ENCODE measurements around the gene NDUFA3. TPM values are rescaled to one million over a fixed set of nuclear protein-coding genes. Genes with fewer than 3 reads are reported as not detected.

Gene NDUFA3
- total and polyA plus RNA-seq, 2 of the 13 experiments (the other 11 are each of a cell fraction or from before 2014, with no cell fraction given) = 31.6 to 75.4 TPM

DNA sequence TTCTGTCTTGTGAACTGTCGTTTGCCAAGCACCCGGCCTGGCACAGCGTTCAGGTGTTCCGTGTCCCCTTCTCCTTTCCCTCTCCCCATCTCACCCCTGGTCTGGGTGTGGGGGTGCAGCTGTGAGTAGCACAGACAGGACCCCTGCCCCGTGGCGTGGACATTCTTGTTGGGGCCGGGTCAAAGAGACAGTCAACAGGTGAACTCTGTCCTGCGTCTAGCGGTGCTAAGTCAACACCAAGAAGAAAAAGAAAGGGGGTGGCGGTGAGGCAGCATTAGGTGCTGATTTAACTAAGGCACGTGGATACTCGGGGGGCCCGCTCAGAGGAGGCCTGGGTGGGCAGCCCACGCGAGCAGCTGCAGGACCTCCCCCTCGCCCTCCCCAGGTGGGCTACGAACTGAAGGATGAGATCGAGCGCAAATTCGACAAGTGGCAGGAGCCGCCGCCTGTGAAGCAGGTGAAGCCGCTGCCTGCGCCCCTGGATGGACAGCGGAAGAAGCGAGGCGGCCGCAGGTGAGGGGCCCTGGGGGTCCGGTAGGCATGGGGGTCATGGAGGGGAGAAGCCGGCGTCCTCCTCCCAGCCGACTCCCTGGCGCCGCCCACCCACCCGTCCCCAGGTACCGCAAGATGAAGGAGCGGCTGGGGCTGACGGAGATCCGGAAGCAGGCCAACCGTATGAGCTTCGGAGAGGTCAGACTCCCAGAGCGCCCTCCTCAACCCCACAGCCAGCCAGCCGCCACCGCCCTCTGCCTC, 25.2 kb downstream of the NDUFA3 start:
- Histone ChIP-seq H3K9me3 (ENCODE audit: low read length) (no peaks in the 10 kb centered on the region), H4K20me1 (ENCODE audit: insufficient read depth, low read length) (no peaks in the 10 kb centered on the region), H3K27ac (ENCODE audit: extremely low read length, insufficient read depth, low read length) (no peak overlapping the region), H2AFZ (ENCODE audit: low read length) (no peak overlapping the region), H3K4me3 (replicated peaks in 1 of 3; ENCODE audit: insufficient read depth in 1 of 3, low read depth in 2 of 3, low read length in 3 of 3) (no peak overlapping the region), H3K36me3 (replicated peaks in 1 of 2; ENCODE audit: control insufficient read depth in 1 of 2, insufficient read depth in 2 of 2, low read length in 2 of 2) (peaks cover 15 to 56% of the 10 kb centered on the region in 2 experiments; a peak in 4 of 5 replicates), H3K4me2 (ENCODE audit: low read depth, low read length) (no peak overlapping the region), H3K27me3 (ENCODE audit: control insufficient read depth in 1 of 2, insufficient read depth in 2 of 2, low read length in 2 of 2) (no peaks in the 10 kb centered on the region), H3K4me1 (ENCODE audit: insufficient read depth, low read length) (no peaks in the 10 kb centered on the region), H3K79me2 (ENCODE audit: insufficient read depth, low read length) (no peaks in the 10 kb centered on the region), H3K9ac (ENCODE audit: insufficient read depth, low read depth, low read length) (no peak overlapping the region)
- ChIA-PET CTCF (ENCODE audit: low intra/inter-chr PET ratio, low total read pairs) (no interaction called here), POLR2A (no interaction called here)
- DNase-seq (ENCODE audit: low spot score) (no peak), ATAC-seq (no peak), FAIRE-seq (no peak)
- WGBS (ENCODE audit: low lambda C conversion rate) = 94% methylated on average over 37 of the region's 44 CpGs
- BruUV-seq (replicated peaks) = no TSS peak
- intact Hi-C loops (cut with micrococcal nuclease; ENCODE audit: unreplicated experiment) (no loop called here), in situ Hi-C loops (cut with HindIII; ENCODE audit: extremely low pct_ligation_motif_present, low pct_unique_long_range_greater_than_20kb) (no loop called here)
- TF ChIP-seq ZNF274 (CRISPR knock-in tag; IDR thresholded peaks at IDR 0.05) = no peak
- TF ChIP-seq ZNF891 (CRISPR knock-in tag; IDR thresholded peaks at IDR 0.05) = no peak
- TF ChIP-seq ZNF558 (CRISPR knock-in tag; IDR thresholded peaks at IDR 0.05; ENCODE audit: borderline replicate concordance) = no peak
- TF ChIP-seq, protein P1, sequence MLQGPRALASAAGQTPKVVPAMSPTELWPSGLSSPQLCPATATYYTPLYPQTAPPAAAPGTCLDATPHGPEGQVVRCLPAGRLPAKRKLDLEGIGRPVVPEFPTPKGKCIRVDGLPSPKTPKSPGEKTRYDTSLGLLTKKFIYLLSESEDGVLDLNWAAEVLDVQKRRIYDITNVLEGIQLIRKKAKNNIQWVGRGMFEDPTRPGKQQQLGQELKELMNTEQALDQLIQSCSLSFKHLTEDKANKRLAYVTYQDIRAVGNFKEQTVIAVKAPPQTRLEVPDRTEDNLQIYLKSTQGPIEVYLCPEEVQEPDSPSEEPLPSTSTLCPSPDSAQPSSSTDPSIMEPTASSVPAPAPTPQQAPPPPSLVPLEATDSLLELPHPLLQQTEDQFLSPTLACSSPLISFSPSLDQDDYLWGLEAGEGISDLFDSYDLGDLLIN (CRISPR knock-in tag; IDR thresholded peaks at IDR 0.05; ENCODE audit: borderline replicate concordance) = no peak
- TF ChIP-seq ZNF564 (CRISPR knock-in tag; IDR thresholded peaks at IDR 0.05) = no peak

DNA sequence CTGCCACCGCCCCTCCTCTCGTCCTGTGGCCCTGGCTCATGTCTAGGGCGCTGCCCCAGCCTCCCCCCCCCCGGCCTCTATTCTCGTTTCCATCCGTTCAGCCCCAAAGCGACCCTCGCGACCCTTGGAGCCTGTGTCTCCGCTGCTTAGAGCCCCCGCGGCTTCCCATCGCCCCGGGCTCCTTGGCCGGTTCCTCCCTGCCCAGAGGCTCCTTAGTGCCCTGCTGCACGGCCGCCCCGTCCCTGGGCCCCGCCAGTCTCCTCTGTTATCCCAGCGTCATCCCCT, 25.7 kb downstream of the NDUFA3 start:
- intact Hi-C loops (cut with micrococcal nuclease; ENCODE audit: unreplicated experiment) = no loop called here
- TF ChIP-seq TGIF2 (CRISPR knock-in tag; IDR thresholded peaks at IDR 0.05) (no peak), ZNF354B (CRISPR knock-in tag; IDR thresholded peaks at IDR 0.05) (no peak), RCOR2 (CRISPR knock-in tag; IDR thresholded peaks at IDR 0.05) (no peak), ZNF614 (CRISPR knock-in tag; IDR thresholded peaks at IDR 0.05; ENCODE audit: borderline replicate concordance) (no peak), NCOA5 (CRISPR knock-in tag; IDR thresholded peaks at IDR 0.05) (no peak), ZNF746 (CRISPR knock-in tag; IDR thresholded peaks at IDR 0.05) (no peak), SALL2 (CRISPR knock-in tag; IDR thresholded peaks at IDR 0.05) (no peak), CHD4 (IDR thresholded peaks at IDR 0.05; ENCODE audit: borderline replicate concordance, low read length) (no peak), SMAD1 (CRISPR knock-in tag; IDR thresholded peaks at IDR 0.05; ENCODE audit: borderline replicate concordance, low read depth) (no peak), HIVEP1 (CRISPR knock-in tag; IDR thresholded peaks at IDR 0.05) (no peak)
- TF ChIP-seq, protein P2, sequence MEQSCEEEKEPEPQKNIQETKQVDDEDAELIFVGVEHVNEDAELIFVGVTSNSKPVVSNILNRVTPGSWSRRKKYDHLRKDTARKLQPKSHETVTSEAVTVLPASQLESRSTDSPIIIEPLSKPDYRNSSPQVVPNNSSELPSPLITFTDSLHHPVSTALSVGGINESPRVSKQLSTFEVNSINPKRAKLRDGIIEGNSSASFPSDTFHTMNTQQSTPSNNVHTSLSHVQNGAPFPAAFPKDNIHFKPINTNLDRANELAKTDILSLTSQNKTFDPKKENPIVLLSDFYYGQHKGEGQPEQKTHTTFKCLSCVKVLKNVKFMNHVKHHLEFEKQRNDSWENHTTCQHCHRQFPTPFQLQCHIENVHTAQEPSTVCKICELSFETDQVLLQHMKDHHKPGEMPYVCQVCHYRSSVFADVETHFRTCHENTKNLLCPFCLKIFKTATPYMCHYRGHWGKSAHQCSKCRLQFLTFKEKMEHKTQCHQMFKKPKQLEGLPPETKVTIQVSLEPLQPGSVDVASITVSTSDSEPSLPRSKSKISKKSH (CRISPR knock-in tag; IDR thresholded peaks at IDR 0.05; ENCODE audit: borderline replicate concordance) = no peak
- TF ChIP-seq, protein P3, sequence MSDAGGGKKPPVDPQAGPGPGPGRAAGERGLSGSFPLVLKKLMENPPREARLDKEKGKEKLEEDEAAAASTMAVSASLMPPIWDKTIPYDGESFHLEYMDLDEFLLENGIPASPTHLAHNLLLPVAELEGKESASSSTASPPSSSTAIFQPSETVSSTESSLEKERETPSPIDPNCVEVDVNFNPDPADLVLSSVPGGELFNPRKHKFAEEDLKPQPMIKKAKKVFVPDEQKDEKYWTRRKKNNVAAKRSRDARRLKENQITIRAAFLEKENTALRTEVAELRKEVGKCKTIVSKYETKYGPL (CRISPR knock-in tag; IDR thresholded peaks at IDR 0.05) = no peak

More for the DNA sequence above, 25.7 kb downstream of the NDUFA3 start:
- ATAC-seq (no peak), FAIRE-seq (no peak), DNase-seq (ENCODE audit: low spot score) (no peak)
- no peak overlapping the region for H3K4me3 ChIP-seq (replicated peaks in 1 of 3; ENCODE audit: insufficient read depth in 1 of 3, low read depth in 2 of 3, low read length in 3 of 3)
- no peak overlapping the region for H3K9ac ChIP-seq (ENCODE audit: insufficient read depth, low read depth, low read length)
- no peak overlapping the region for H3K27ac ChIP-seq (ENCODE audit: extremely low read length, insufficient read depth, low read length)
- ChIA-PET POLR2A (no interaction called here), CTCF (ENCODE audit: low intra/inter-chr PET ratio, low total read pairs) (no interaction called here)
- no peaks in the 10 kb centered on the region for H3K4me1 ChIP-seq (ENCODE audit: insufficient read depth, low read length)
- no peak overlapping the region for H3K4me2 ChIP-seq (ENCODE audit: low read depth, low read length)
- H3K9me3 ChIP-seq (ENCODE audit: low read length) = peaks cover under 1% of the 10 kb centered on the region; the same call in 1 of the 2 replicates
- H3K36me3 ChIP-seq (replicated peaks in 1 of 2; ENCODE audit: control insufficient read depth in 1 of 2, insufficient read depth in 2 of 2, low read length in 2 of 2) = peaks cover 15 to 51% of the 10 kb centered on the region in 2 experiments; a peak in 4 of 5 replicates
- H3K79me2 ChIP-seq (ENCODE audit: insufficient read depth, low read length) = no peaks in the 10 kb centered on the region
- 95% methylated on average over 20 of the region's 20 CpGs for WGBS (ENCODE audit: low lambda C conversion rate)
- BruUV-seq (replicated peaks) = no TSS peak
- H3K27me3 ChIP-seq (ENCODE audit: control insufficient read depth in 1 of 2, insufficient read depth in 2 of 2, low read length in 2 of 2) = no peaks in the 10 kb centered on the region
- H4K20me1 ChIP-seq (ENCODE audit: insufficient read depth, low read length) = no peaks in the 10 kb centered on the region
- in situ Hi-C loops (cut with HindIII; ENCODE audit: extremely low pct_ligation_motif_present, low pct_unique_long_range_greater_than_20kb) = no loop called here
- H2AFZ ChIP-seq (ENCODE audit: low read length) = no peak overlapping the region
